HG03432 (cell line): ENCODE results near the gene HEXIM2.

Source experiments
- ATAC-seq: cut with Tn5 transposase; IDR thresholded peaks from one replicate; pipeline ENCODE4 v1.9.1; 2021; ENCODE audit warnings: mild to moderate bottlenecking, moderate library complexity; ENCODE audit not compliant: unreplicated experiment

Gene HEXIM2

DNA sequence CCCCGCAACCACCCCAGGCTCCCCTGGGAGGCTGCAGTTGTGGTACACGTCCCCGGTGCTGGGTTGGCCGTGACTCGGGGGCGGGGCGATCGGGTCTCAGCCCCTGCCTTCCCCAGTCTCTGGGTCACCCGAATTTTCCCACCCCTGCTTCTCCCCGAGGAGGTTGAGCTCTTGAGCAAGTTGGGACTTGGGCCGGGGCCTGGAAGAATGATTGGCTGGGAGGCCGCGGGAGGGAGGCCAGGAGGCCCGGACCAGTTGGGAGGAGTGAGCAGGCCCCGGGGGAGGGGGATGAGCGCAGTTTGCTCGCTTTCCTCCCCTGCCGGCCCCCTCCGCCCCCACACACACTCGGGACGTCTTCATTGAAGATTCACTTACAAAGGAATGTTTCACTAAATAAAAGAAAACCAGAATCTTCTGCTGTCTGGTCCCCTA is 17.9 kb upstream of the HEXIM2 start:
- no peak for ATAC-seq

DNA sequence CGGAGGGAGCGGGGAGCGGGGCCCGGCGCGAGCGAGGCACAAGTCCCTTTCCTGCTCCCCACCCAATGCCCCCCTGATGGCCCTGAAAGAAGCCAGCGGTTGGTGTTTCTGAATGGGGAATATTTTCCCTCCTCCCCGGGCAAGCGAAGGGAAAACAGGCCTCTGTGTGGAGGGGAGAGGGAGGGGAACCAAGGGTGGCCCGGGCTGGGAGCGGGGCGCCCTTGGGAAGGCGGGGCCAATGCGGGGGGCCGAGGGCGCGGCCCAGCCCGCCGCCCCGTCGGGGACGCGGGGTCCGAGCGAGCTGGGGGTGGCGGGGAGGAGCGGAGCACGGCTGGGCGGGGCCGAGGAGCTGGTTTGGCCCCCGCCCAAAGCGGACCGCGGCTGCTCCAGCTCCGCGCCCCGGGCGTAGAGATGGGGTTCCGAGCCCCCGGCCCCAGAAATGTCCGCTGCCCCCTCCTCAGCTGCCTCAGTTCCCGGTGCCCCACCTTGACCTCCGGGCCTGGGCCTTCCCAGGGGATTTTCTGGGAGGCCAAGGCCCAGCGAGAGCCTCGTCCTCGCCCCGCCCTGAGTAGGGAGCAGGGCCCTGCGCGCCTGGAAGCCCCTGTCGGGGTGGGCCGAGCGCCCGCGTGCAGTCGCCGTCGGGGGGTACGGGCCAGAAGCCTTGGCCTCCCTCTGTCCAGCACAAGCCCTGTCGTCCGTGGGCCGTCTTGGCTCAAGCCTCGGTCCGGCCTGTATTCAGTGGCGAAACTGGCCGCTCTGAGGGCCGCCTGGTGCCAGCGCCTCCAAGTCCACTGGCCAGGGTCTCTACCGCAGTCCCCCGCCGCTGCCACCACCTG is 17.3 kb upstream of the HEXIM2 start:
- no peak for ATAC-seq

DNA sequence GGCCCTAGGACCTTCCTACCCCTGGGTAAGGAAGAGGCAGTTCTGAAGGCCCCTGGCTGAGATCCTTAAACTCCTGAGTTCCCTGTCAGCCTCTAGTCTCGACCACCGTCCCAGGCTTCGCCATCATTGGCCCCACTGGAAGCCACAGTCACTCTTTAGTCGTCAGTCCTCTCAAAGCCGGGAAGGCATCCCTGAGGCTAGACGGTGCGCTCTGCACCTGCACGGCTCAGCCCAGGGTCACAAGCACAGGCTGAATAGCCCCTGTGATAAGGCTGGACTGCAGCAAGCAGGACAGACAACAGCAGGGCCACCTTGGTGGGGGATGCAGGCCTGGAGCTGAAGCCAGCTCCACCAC is 16.7 kb upstream of the HEXIM2 start:
- no peak for ATAC-seq

GRCh38 chr17:45146166-45146565 is 15.5 kb upstream of the HEXIM2 start:
- ATAC-seq: no peak

DNA sequence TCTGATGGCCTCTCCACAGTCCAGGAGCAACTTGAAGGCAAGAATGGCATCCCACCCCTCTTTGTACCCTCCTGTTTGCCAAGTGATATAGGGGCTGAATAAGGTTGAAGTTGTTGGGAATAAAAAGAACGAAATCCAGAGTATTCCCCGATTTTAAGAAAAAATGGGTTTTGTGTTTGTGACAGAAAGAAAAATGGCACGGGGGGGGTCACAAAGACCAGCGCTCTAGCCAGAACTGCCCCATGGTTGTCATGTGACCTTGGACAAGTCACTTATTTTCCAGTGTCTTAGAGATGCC is 15.1 kb upstream of the HEXIM2 start:
- no peak for ATAC-seq

- peak; percentile 7 for ATAC-seq
These were observed 14.6 kb upstream of the HEXIM2 start for GRCh38 chr17:45146890-45147580.

DNA sequence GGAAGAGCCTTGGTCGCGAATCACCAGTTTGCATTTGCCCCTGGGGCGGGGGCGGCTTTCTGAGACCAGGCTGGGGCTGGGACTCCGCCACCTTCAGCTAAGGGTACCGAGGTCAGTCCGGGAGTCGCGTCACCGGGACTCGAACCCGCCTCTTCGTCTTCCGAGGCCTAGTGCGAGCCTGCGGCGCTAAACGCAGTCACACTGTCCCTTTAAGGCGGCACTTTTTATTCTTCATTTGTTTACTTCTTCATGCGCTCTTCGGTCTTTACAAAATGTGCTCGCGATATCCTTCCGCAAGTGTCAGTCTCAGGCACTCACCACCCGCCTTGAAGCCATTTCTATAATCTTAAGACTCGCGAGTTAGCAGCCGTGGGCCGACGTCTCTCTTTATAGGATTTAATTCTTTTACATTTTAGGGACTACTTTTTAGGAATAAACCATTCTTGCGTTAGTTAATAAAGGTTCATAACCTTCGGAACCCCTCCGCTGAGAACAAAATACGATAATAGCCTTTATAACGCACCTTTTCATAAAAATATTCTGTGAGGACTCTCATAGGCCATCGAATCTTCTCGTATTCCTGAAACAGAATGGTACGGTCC is 14.0 kb upstream of the HEXIM2 start:
- ATAC-seq: peak; percentile 20

DNA sequence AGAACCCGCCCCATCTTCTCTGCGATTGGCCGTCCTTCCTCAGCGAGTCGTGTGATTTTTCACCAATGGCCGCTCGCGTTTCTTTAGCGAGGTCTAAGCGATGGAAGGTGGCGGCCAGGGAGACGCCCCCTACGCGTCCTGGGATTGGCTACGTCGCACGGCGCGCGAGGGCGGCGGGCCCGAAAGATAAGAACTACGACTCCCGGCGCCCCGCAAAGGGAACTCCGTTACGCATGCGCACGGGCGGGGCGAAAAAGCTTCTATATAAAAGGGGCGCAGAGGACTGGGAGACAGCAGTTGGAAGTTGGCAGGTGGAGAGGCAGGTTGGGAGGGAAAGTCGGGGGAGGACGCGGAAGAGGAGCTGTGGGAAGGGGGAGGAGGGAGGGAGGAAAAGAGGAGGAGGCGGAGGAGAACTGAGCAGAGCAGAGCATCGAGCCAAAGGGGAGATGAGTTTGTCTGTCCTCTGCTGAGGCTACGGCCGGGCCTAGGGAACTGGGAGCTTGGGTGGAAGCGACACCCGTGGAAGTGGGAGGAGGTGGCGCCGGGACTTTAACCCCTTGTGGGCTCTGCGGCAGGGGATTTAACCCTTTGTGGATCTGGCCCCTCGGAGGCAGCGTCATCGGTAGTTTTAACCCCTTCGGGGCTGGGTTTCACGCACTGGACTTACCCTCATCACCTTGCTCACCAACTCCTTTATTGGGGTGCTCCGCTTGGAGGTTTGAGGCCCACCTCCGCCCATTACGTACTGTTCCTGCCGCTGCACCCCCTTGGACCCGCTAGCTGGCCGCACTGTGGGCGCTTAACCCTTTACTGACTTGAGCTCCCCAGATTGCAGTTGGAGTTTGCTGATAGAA is 13.3 kb upstream of the HEXIM2 start, which contains the start of gene HEXIM1:
HEXIM1 (plus strand) TSS at position 293 of the 854 bp plus-strand sequence. CDS start 716 bp downstream, outside the sequence.
- ATAC-seq: peak; percentile 63

GRCh38 chr17:45149037-45149668 is 12.5 kb upstream of the HEXIM2 start:
- peak; percentile 25 for ATAC-seq

DNA sequence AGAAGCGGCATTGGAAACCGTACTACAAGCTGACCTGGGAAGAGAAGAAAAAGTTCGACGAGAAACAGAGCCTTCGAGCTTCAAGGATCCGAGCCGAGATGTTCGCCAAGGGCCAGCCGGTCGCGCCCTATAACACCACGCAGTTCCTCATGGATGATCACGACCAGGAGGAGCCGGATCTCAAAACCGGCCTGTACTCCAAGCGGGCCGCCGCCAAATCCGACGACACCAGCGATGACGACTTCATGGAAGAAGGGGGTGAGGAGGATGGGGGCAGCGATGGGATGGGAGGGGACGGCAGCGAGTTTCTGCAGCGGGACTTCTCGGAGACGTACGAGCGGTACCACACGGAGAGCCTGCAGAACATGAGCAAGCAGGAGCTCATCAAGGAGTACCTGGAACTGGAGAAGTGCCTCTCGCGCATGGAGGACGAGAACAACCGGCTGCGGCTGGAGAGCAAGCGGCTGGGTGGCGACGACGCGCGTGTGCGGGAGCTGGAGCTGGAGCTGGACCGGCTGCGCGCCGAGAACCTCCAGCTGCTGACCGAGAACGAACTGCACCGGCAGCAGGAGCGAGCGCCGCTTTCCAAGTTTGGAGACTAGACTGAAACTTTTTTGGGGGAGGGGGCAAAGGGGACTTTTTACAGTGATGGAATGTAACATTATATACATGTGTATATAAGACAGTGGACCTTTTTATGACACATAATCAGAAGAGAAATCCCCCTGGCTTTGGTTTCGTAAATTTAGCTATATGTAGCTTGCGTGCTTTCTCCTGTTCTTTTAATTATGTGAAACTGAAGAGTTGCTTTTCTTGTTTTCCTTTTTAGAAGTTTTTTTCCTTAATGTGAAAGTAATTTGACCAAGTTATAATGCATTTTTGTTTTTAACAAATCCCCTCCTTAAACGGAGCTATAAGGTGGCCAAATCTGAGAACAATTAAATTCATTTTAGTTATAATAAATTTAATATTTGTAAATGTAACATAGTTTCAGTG is 11.7 kb upstream of the HEXIM2 start:
- no peak for ATAC-seq

GRCh38 chr17:45150911-45151809 is 10.5 kb upstream of the HEXIM2 start:
- ATAC-seq: no peak

GRCh38 chr17:45155029-45155428 is 6.6 kb upstream of the HEXIM2 start:
- no peak for ATAC-seq

- ATAC-seq: no peak
These were observed 6.2 kb upstream of the HEXIM2 start for GRCh38 chr17:45155483-45155882.

DNA sequence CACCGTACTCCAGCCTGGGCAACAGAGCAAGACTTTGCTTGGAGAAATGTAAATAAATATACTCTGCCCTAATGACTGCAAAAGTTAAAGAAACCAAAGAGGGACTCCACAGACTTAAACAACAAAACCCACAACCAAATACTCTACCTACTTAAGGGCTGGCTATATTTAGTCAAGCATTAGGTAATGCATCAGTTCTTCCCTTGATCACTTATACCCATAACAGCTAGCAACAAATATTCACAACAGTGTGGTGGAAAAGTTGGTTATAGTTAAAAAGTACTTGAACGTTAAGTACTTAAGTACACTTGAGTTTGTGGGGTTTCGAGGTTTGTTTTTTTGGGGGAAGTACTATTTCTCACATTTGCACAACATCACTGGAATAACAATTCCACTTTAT is 5.4 kb upstream of the HEXIM2 start:
- ATAC-seq: no peak

DNA sequence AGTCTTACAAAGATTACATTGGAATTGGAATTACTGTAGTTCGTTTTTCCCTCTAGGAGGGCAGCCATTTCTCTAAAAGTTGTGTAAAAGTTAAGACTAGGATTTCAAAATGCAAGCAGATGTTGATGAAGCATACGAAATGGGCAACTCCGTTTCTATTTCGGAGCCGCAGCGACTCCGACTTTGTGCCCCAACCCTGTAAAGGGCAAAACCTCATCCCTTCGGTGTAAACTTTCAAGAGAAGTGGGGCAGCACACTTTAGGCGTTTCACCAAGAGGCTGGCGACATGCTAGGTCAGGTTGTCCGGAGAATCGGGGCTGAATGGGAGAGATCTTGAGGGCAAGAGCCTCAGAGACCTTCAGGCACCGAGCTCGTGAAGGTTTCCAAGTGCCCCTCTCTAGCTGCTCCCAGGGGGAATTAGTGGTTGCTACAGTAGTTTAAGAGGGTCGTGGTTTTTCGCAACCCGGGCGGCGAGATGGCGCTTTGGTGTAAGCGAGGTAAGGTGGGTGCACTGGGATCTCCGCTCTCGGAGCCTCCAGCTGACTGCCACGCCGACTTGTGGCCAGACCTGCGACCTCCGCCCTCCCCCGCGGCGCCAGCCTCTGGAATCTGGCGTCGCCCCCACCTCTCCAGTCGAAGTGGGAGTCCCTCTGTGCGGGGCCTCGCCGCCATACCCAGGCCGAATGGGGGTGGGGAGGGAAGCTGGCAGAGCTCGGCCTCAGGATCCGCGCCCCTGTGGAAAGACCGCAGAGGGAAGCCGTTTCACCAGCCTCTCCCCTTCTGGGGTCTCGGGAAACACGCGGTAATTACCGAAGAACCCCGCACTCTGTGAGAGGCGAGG is 1.0 kb upstream of the HEXIM2 start:
- peak; percentile 32 for ATAC-seq

DNA sequence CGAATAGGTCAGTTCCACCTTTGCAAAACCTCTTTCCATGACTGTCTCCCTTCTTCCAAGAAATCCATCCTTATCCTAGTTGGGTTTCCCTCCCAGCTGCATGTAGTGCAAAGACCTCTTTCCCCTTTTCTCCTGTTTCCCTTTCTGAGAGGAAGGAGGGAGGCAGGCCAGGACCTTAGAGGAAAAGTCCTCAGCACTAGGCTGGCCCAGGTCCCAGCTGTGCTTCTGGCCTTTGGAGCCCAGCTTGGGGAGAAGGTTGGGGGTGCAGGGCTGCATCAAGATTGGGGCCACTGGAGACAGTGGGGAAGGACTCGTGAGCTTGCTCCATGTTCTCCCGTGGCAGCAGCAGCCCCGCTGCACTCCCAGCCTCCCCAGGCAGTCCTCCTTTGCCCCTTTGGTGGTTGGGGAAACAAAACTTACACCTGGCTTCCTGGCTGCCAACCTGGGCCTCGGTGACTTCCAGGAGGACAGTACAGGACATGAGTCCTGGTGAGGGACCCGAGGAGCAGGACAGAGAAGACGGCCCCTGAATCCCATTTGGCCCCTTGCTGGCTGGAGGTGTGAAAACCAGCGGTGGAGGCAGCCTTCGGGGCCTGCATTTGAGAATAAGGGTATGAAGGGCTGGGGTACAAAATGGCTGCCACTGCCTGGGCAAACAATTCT is 481 bp downstream of the HEXIM2 start:
- no peak for ATAC-seq

GRCh38 chr17:45164734-45165269 is 3.1 kb downstream of the HEXIM2 start:
- ATAC-seq: no peak
